Stimulated activated CD8-positive, alpha-beta memory T cell treated with anti-CD3 and anti-CD28 coated beads, Interleukin-7, amount 100 ng/mL, for 1 hour (primary cell): ENCODE results near the gene NFATC3.

ENCODE experiments used
- DNase-seq, 2 donors: peaks; one replicate each; pipeline ENCODE4 v3.0.0-alpha.2; 2020; ENCODE audit warnings: low read depth in 2 of 2

Gene NFATC3

DNA sequence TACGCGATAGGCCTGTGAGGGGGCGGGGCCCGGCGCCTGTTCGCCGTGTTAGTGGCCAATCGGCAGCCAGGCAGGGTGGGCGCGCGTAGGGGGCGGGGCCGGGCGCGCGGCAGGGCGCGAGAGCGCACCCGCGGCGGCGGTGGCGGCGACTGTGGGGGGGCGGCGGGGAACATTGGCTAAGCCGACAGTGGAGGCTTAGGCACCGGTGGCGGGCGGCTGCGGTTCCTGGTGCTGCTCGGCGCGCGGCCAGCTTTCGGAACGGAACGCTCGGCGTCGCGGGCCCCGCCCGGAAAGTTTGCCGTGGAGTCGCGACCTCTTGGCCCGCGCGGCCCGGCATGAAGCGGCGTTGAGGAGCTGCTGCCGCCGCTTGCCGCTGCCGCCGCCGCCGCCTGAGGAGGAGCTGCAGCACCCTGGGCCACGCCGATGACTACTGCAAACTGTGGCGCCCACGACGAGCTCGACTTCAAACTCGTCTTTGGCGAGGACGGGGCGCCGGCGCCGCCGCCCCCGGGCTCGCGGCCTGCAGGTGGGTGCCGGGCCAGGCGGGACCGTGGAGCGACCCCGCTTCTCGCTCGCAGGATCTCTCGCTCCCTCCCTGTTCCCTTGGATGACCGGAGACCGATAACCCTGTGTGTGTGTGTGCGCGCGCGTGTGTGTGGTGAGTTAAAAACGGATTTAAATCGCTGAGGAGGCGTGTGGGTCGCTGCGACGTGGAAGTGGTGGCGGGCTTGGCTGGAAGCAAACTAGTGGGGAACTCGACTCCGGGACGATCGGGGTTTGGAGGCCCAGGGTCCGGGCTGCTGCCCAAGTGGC, at the start of gene NFATC3:
Gene NFATC3, plus strand, starts transcription at position 112 of the 813 bp plus-strand sequence. Its CDS starts 312 bp downstream, at position 424.
- peak; percentile 96 to 98 for DNase-seq

DNA sequence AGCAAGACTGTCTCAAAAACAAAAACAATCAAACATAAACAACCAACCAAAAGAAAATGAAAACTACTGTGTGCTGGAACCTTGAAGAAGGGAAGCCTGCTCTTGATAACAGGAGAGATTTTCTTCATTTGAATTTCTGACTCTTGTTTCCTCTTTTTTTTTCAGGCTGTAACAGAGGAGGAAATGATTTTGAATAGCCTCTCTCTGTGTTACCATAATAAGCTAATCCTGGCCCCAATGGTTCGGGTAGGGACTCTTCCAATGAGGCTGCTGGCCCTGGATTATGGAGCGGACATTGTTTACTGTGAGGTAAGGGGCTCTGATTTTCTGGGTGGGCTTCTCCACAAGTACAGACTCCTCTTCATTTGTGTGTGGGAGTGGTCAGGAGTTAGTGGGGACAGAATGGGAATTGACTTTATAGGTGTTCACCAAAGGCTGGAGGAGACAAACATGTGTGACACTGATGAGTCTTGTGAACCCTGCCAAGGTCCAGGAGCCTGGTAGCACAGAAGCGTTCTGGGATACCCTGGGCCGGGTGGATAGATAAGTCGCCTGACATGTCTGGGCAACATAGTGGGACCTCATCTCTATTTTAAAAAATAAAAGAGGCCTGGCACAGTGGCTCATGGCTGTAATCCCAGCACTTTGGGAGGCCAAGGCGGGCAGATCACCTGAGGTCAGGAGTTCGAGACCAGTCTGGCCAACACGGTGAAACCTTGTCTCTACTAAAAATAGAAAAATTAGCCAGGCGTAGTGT, 47.2 kb upstream of the NFATC3 start:
- DNase-seq, result no peak

DNA sequence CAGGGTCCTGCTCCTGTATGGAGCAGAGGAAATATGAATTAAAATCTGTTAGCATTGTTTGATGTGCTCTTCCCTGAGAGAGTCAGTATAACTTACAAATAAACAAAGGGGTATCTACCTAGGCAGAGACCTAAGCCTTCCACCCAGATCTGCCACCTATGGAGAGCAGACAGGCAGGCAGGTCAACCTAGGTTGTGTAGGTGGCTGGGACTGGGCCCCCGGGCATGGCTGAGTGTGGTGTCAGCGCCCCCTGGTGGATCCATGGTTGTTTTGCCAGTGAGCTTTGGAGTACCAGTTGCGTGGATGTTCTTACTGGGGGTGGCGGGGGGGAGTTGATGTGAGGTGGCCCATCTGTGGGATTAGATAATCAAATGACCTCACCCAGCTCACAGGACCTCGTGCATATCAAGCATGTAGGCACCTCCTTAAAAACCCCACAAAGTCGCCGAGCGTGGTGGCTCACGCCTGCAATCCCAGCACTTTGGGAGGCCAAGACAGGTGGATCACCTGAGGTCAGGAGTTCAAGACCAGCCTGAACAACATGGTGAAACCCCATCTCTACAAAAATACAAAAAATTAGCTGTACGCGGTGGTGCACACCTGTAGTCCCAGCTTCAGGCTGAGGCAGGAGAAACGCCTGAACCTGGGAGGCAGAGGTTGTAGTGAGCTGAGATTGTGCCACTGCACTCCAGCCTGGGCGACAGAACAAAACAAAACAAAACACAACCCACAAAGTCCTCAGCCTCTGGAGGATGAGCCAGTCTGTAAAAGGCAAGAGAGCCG, 44.5 kb upstream of the NFATC3 start:
- DNase-seq, result peak; percentile 86 to 87

DNA sequence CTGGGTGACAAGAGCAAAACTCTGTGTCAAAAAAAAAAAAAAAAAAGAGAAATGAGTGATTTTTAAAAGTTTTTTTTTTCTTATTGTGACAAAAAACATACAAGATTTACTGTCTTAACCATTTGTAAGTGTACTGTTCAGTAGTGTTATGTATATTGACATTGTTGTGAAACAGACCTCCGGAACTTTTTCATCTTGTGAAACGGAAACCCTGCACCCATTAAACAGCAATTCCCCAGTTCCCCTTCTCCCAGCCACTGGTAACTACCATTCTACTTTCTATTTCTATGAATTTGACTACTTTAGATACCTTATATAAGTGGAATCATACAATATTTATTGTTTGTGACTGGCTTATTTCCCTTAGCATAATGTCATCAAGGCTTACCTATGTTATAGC, 43.4 kb upstream of the NFATC3 start:
- DNase-seq, result no peak

DNA sequence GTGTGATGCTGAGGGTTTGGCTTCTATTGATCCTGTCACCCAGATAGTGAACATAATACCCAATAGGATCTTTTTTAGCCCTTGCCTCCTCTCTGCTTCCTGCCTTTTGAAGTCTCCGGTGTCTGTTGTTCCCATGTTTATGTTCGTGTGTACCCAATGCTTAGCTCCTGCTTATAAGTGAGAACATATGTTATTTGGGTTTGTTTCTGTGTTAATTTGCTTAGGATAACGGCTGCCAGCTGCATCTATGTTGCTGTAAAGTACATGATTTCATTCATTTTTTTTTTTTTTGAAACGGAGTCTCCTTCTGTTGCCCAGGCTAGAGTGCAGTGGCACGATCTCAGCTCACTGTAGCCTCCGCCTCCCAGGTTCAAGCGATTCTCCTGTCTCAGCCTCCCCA, 39.1 kb upstream of the NFATC3 start:
- no peak for DNase-seq

DNA sequence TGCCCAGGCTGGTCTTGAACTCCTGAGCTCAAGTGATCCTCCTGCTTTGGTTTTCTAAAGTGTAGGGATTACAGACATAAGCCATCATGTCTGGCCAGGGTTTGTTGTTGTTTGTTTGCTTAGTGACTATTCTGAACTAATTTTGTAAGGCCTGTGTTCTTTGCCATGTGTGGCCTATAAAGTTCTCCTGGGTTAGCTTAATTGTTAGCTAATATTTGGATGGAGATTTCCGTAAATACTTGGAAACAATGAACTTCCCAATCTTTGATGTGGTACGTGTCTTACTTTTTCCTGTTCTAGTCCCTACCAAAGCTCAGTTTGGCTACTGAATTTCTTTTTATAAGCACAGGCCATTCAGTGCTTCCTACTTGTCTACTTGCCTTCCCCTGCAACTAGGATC, 37.2 kb upstream of the NFATC3 start:
- DNase-seq, result no peak

DNA sequence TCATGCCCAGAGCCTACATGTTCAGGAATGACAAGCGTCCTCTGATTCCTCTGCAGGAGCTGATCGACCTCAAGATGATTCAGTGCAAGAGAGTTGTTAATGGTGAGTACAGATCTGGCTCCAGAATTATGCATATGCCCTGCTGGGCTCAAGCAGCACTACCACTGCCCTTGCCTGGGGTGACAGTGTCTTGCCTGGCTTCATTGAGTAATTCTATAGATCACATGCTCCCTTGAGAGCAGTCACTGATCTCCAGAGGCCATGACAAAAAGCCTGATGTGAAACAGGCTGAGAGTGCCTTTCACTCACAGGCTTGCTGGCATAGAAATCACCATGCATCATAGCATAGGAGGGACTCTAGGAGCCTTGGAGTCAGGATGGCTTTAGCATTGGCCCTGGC, 35.7 kb upstream of the NFATC3 start:
- DNase-seq, result no peak

DNA sequence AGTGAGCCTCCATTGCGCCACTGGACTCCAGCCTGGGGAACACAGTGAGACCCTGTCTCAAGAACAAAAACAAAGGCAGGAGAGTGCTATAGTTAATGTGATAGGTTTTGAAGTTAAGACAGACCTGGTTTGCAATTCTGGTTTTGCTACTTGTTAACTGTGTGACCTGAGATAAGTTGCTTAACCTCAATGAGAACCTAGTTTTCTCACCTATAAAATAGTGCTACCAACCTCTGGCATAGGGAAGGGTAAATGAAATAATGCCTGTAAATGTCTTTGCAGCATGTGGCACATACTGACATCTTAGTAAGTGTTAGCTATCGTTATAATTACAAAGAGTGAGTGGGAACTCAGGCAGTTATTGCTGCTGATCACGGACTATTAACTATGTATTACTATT, 29.8 kb upstream of the NFATC3 start:
- DNase-seq, result no peak

DNA sequence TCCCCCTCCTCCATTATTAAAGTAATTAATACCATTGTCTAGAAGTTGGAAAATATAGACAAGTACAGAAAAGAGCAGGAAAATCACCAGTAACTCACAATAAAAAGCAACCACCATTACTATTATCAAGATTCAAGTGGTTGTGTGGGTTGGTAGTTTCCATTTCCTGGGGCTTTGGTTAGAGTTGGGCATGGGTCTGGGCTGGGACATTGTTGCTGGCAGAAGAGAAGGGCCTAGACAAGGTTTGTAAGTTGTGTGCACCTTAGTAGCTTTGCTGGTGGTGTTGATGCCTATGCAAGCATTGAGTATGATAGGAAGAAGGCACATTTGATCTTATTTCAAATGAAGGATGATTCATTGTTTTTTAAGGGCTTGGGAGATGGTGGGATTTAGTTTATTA, 25.4 kb upstream of the NFATC3 start:
- DNase-seq, result no peak

DNA sequence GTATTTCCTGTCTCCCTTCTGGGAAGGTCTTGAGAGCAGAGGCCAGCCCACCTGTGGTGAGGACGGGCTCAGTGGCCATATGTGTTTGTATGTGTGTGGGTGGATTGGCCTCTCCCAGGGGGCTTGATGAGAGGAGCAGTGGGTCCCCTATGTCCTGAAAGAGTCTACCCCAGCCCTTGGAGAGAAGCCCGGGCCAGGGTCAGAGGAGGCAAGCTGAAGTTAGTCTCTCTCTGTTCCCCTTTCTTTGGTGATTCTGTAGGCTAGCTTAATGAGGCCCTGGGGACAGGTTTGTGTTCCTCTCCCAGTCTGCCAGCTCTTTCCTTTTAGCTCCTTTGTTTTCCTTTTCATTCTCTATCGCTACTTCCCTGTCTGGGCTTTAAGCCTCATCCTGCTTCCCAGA, 23.8 kb upstream of the NFATC3 start:
- DNase-seq, result no peak

DNA sequence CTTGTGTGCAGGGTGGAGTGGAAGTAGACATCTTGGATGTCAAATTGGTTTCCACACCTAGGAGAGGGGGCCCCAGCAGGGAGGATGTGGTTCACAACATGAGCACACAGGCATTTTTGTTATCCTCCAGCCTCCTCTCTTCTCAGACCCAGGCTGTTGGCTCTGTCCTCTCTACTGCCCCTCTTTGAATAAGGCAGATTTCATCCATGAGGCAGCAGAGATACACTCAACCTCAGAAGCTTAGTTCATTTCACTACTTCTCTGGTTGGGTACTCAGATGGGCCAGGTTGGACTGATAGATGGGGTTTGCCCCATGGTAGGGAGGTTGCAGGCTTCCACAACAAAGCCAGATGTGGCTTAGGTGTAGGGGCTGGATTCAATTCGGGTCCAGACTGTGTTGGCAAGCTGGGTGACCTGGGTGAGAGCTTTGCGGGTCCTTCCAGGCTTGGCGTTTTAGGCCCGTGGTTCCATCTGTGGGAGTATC, 22.2 kb upstream of the NFATC3 start:
- no peak for DNase-seq

DNA sequence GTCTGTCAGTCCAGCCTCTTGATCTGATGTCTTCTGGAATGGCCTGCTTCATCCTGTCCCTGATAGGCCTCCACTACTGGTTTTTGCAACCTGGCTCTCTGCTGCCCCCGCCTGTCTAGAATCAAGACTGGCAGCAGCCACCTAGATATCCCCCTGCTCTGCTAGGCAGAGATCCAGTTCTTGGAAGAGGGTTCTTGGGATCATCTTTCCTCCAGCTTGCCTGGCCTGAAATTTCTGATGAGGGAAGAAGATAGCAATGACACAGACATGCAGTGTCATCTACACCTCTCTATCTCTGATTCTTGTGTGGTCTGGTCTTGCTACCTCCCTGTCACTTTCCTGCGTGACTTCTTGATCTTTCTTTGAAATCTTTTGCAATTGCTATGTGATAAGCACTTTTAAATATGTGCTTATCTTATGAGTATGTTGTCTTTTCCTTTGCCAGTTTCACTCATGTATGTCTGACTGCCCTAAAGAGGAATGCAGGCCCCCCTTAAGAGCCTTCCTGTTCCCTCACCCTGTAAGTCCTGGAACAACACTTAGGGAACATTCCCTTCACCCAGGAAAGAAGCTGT, 20.3 kb upstream of the NFATC3 start:
- DNase-seq, result peak; percentile 40 to 54

DNA sequence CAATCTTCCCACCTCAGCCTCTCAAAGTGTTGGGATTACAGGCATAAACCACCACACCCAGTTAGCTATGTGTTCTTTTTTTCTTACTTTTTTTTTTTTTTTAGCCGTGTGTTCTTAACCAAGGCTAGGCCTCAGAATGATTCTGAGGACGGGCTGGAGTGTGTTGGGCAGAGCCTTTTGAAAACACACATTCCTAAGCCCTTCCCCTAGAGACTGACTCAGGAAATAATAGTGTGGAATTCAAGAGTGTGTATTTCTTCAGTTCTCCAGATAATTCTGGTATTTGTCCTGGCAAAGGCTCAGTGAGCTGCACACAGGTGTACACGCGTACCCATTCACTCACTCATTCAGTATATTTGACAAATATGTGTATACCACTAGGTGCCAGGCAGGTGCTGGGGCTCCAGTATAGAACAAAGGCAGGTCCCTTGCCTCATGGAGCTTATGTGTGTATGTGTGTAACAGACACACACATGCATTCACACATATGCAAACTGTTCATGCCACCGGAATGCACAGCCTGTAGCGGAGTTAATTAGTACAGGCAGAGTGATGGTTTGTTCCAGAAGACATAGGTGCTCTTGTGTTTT, 19.4 kb upstream of the NFATC3 start:
- no peak for DNase-seq

DNA sequence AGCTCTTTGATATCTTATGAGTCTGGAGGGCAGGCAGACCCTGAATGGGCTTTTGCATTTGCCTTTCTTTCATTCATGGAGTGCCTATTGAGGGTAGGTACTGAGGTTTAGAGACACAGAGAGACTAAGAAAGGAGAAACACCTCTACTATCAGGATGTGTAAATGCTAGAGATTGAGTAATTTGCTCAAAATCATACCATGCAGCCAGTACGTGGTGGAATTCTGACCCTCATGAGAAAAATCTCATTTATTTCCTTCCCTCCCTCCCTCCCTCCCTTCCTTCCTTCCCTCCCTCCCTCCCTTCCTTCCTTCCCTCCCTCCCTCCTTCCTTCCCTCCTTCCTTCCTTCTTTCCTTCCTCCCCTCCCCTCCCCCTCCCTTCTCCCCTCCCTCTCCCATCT, 18.4 kb upstream of the NFATC3 start:
- DNase-seq, result no peak

DNA sequence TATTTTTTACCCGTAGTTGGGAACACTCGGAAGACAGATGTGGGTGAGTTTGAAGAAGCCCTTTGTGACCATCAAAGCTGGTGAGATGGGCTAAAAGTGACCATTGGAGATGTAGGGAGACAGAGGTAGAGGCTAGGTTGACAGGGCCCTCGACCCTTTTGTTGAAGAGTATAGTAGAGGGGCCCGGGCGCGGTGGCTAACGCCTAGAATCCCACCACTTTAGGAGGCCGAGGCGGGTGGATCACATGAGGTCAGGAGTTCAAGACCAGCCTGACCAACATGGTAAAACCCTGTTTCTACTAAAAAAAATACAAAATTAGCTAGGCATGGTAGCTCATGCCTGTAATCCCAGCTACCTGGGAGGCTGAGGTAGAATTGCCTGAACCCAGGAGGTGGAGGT, 16.2 kb upstream of the NFATC3 start:
- no peak for DNase-seq

DNA sequence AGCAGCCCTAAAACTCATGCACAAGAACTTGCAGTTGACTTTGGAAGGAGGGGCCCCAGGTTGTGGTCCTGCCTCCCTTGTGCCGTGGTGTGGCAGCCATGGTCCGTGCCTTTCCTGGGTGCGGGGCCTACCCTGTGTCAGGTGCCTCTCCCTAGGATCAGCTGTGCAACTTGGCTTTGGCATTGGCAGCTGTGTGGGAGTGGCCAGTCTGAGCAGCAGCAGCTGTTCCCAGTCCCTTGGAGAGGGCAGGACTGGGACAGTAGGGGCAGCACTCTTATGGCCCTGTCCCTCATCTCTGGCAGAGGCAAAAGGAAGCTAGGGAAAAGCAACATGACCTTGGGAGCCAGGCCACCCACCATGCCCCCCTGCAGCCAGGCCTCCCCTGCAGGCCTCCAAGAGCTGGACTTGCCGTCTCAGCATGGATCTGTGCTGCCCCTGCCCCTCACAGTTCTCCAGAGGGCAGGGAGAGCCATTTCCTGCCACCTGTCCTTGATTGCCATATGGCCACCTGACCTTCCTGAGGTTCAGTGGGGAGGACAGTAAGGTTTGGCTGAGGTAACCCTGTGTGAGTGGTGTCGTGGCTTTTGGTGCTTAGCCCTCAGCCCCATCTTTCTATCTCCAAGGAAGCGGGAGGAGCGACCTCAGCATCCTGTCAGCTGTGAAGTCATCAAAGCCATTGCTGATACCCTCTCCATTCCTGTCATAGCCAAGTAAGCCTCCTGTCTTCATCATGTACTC, 15.5 kb upstream of the NFATC3 start:
- no peak for DNase-seq

DNA sequence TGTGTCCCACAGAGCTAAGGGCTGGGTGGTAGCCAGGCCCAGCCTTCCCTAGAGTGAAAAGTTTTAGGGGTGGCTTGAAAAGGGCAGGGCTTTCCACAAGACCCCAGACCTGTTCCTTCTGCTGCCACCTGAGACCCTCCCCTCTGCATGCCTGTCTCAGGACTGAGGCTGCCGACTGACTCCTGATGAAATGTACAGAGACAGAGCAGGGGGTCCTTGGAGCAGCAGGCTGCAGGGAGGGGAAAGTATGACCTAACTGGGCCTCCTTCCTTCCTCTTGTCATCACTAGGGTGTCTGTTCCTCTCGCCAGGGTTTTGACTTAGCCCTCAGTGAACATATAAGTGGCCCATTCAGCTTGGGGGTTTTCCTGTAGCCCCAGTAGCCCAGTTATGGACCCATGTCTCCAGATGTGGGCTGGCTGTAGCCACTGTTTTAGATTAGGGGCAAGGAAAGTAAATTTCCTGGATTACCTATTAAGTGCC, 14.9 kb upstream of the NFATC3 start:
- no peak for DNase-seq

DNA sequence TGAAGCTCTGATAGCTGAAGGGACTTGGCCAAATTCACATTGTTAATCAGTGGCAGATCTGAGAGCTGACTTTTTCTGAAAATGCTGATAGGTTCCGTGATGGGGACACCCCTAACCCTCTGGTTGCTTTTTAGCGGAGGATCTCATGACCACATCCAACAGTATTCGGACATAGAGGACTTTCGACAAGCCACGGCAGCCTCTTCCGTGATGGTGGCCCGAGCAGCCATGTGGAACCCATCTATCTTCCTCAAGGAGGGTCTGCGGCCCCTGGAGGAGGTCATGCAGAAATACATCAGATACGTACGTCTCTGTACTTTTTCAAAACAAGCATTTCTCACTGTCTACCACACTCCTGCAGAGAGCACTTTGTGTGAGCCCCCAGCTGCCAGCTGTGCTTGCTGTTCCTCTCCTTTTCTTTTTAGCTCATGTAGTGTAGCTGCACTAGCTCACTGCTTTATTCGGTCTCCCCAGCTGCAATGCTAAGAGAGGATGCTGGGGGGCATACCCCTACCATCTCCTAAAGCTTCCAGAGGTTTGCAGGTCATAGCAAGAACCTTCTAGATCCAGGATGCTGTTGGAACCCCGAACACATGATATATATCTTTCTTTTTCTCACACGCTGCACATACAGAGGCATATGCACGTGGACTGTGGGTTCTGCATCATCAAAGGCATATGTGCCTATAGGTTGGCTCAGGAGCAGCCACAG, 14.2 kb upstream of the NFATC3 start:
- DNase-seq, result no peak

DNA sequence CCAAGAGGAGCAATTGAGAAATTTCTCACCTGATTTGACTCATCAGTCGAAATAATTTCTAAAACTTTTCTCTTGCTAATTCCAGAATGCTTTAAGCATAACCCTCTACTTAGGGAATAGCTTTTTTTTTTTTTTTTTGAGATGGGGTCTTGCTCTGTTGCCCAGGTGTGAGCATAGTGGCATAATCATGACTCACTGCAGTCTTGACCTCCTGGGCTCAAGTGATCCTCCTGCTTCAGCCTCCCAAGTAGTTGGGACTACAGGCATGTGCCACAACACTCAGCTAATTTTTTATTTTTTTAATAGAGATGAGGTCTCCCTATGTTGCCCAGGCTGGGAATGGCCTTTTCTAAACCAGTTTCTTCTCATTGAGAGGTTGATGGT, 13.7 kb upstream of the NFATC3 start:
- no peak for DNase-seq
